GM12878 (cell line): ENCODE measurements around the gene FAM20A. TPM values are rescaled to one million over a fixed set of nuclear protein-coding genes. Genes with fewer than 3 reads are reported as not detected.

ENCODE experiments used
- ATAC-seq: fragments of 200-7000 bp; cut with Tn5 transposase; 3 replicates; pipeline ENCODE4 v1.9.1; 2020; ENCODE audit warnings: mild to moderate bottlenecking, moderate library complexity
- BruUV-seq: library from RNA; stranded (reverse); fragments of 400-500 nt; replicated peaks from 2 replicates; lab custom pipeline; 2021; lab: Mats Ljungman, UMichigan
- CTCF ChIA-PET: fragments of 300-600 bp; sonication (Branson Sonifier 250); formaldehyde crosslinking; extraction: SDS; loops from one replicate; lab custom pipeline; 2021; ENCODE audit warnings: inconsistent platforms; lab: Yijun Ruan, JAX
- POLR2A ChIA-PET: fragments of 350-600 bp; formaldehyde crosslinking; extraction: SDS; loops from one replicate; lab custom pipeline; 2021; ENCODE audit warnings: inconsistent platforms; lab: Charles Lee
- RAD21 ChIA-PET: fragments of 300-600 bp; sonication (Branson Sonifier 250); formaldehyde crosslinking; loops from one replicate; lab custom pipeline; 2023; ENCODE audit warnings: antibody characterized with exemption; ENCODE audit not compliant: unreplicated experiment; lab: Charles Lee
- SMC1A ChIA-PET: fragments of 300-600 bp; sonication (Branson Sonifier 250); formaldehyde crosslinking; loops from one replicate; lab custom pipeline; 2023; ENCODE audit not compliant: unreplicated experiment, uncharacterized antibody; lab: Charles Lee
- DNase-seq: peaks from one replicate; pipeline ENCODE4 v3.0.0-alpha.2; 2011; ENCODE audit warnings: low read depth, low spot score
- FAIRE-seq: peaks from 3 replicates; lab custom pipeline; 2011; peaks lifted over from hg19 to GRCh38; lab: Jason Lieb, UNC
- H2AFZ ChIP-seq: 2 replicates; pipeline ENCODE4 v1.6.0; 2011; ENCODE audit warnings: low read depth, low read length, control low read depth; ENCODE audit not compliant: control insufficient read depth
- H3K27ac ChIP-seq: 2 replicates; pipeline ENCODE4 v1.5.1; 2011; ENCODE audit warnings: control low read depth; ENCODE audit not compliant: control insufficient read depth, insufficient read depth
- H3K27me3 ChIP-seq, 2 experiments: replicated peaks in 1 of 2; 2 replicates each; pipeline versions ENCODE4 v1.6.0 to v1.6.1; 2011; ENCODE audit warnings: low read length in 1 of 2; ENCODE audit not compliant: control insufficient read depth in 2 of 2, insufficient read depth in 2 of 2
- H3K36me3 ChIP-seq, 2 experiments: 2 replicates each; pipeline ENCODE4 v1.5.1; 2011; ENCODE audit warnings: low read length in 1 of 2; ENCODE audit not compliant: control insufficient read depth in 2 of 2, insufficient read depth in 2 of 2
- H3K4me1 ChIP-seq: 2 replicates; pipeline ENCODE4 v1.6.1; 2011; ENCODE audit warnings: mild to moderate bottlenecking, low read length, moderate library complexity, mixed read lengths; ENCODE audit not compliant: control insufficient read depth, insufficient read depth
- H3K4me2 ChIP-seq: 2 replicates; pipeline ENCODE4 v1.6.0; 2011; ENCODE audit warnings: control low read depth; ENCODE audit not compliant: control insufficient read depth, insufficient read depth
- H3K4me3 ChIP-seq: fragments of 200-600 bp; sonication (generic); 2 replicates; pipeline ENCODE4 v1.5.1; 2016
- H3K79me2 ChIP-seq: 2 replicates; pipeline ENCODE4 v1.6.0; 2011; ENCODE audit warnings: low read length; ENCODE audit not compliant: control insufficient read depth, insufficient read depth
- H3K9ac ChIP-seq: 2 replicates; pipeline ENCODE4 v1.8.0; 2011; ENCODE audit warnings: low read length, control low read depth, mixed read lengths; ENCODE audit not compliant: control insufficient read depth, insufficient read depth
- H3K9me3 ChIP-seq: replicated peaks from 3 replicates; pipeline ENCODE4 v1.5.1; 2011; ENCODE audit warnings: mild to moderate bottlenecking, low read length; ENCODE audit not compliant: control insufficient read depth, insufficient read depth
- H4K20me1 ChIP-seq: 2 replicates; pipeline ENCODE4 v1.6.0; 2011; ENCODE audit not compliant: control insufficient read depth, insufficient read depth
- BCL3 ChIP-seq: IDR thresholded peaks from 2 replicates; pipeline ENCODE4 v1.6.1; 2011; ENCODE audit warnings: borderline replicate concordance, low read depth, mild to moderate bottlenecking, moderate library complexity, low read length; ENCODE audit not compliant: insufficient read depth, poor library complexity, severe bottlenecking
- POLR2AphosphoS2 ChIP-seq: IDR thresholded peaks from 2 replicates; pipeline ENCODE4 v1.6.1; 2011; ENCODE audit warnings: low read depth, mild to moderate bottlenecking, low read length, improper control_type of control experiment, moderate library complexity
- YBX1 ChIP-seq: fragments of 450-650 bp; IDR thresholded peaks from 2 replicates; pipeline ENCODE4 v1.6.1; 2016; ENCODE audit warnings: antibody characterized with exemption
- WGBS: methylation state at CpG from one replicate; pipeline ENCODE4 v1.1.6; 2016; ENCODE audit warnings: low lambda C conversion rate; ENCODE audit not compliant: insufficient replicate concordance, insufficient coverage; ENCODE audit errors: missing lambda C conversion rate; 5-methylcytosine and 5-hydroxymethylcytosine counted together
- in situ Hi-C: fragments of 300-500 bp; cut with MboI; formaldehyde crosslinking; loops from 9 replicates; pipeline ENCODE4 v1.14.3; 2018; ENCODE audit warnings: mixed read lengths
- intact Hi-C: fragments of 100-400 bp; cut with micrococcal nuclease; formaldehyde crosslinking; loops from one replicate; pipeline ENCODE4 v1.14.2; 2022; ENCODE audit not compliant: unreplicated experiment
- polyA plus RNA-seq, 11 experiments: library from polyadenylated mRNA; depleted of rRNA in 4 of 11; unstranded in 6 of 11; stranded (reverse) in 5 of 11; fragments of >200 nt; fragmentation: Nextera tagmentation in 4 of 11; fragmentation: Illumina TruSeq in 1 of 11; extraction: Ambion mirVana in 4 of 11; extraction: Trizol in 1 of 11; gene quantifications; 1 replicate in 1 of 11; 2 replicates in 10 of 11; pipeline versions ENCODE4 v1.2.1 to v1.2.3, GENCODE V29; 2011 to 2016; ENCODE audit warnings: inconsistent platforms in 2 of 11, missing spikeins in 2 of 11, low read depth in 1 of 11
- total RNA-seq, 4 experiments: library from RNA; depleted of rRNA in 3 of 4; stranded (reverse); fragments of >200 nt in 3 of 4; fragmentation: Illumina TruSeq in 1 of 4; extraction: Trizol in 1 of 4; gene quantifications; 2 replicates each; pipeline versions ENCODE4 v1.2.1 to v1.2.3, GENCODE V29; 2013 to 2021
- TF ChIP-seq, protein P1 (sequence below): IDR thresholded peaks from 2 replicates; pipeline ENCODE4 v1.6.1; 2011; ENCODE audit warnings: mild to moderate bottlenecking, low read depth, low read length, moderate library complexity; ENCODE audit not compliant: insufficient replicate concordance

The FAM20A gene
- total and polyA plus RNA-seq, 10 of the 15 experiments (the other 5 are each of a cell fraction or from before 2014, with no cell fraction given) = 0.13 TPM; not detected in 9

GRCh38 chr17:68535922-68536321 lies 65.2 kb downstream of the FAM20A start:
- H3K36me3 ChIP-seq = peaks cover 7 to 25% of the 10 kb centered on the region in 2 experiments
- TF ChIP-seq, protein P1, sequence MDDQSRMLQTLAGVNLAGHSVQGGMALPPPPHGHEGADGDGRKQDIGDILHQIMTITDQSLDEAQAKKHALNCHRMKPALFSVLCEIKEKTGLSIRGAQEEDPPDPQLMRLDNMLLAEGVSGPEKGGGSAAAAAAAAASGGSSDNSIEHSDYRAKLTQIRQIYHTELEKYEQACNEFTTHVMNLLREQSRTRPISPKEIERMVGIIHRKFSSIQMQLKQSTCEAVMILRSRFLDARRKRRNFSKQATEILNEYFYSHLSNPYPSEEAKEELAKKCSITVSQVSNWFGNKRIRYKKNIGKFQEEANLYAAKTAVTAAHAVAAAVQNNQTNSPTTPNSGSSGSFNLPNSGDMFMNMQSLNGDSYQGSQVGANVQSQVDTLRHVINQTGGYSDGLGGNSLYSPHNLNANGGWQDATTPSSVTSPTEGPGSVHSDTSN = no peak
- TF ChIP-seq POLR2AphosphoS2 (no peak), BCL3 (no peak), YBX1 (no peak)
- RAD21 ChIA-PET = no interaction called here
- H3K4me3 ChIP-seq = no peak overlapping the region
- WGBS = 72% methylated on average over 3 of the region's 3 CpGs
- DNase-seq (no peak), FAIRE-seq (no peak), ATAC-seq (no peak)
- H3K9me3 ChIP-seq = no peaks in the 10 kb centered on the region
- no peaks in the 10 kb centered on the region for H3K4me1 ChIP-seq
- H2AFZ ChIP-seq = no peak overlapping the region
- no peak overlapping the region for H3K4me2 ChIP-seq
- H4K20me1 ChIP-seq = no peaks in the 10 kb centered on the region
- CTCF ChIA-PET = interaction anchor here (0.7 kb wide), 1 partner anchor 78 kb away, joined by 3 read pairs; no protein-coding TSS in a partner anchor
- H3K79me2 ChIP-seq = no peaks in the 10 kb centered on the region
- BruUV-seq = no TSS peak
- POLR2A ChIA-PET = no interaction called here
- SMC1A ChIA-PET = interaction anchor here (0.9 kb wide), 1 partner anchor 33 kb away, joined by 4 read pairs; no protein-coding TSS in a partner anchor
- H3K9ac ChIP-seq = no peak overlapping the region
- in situ Hi-C loops (loop anchor here (10.0 kb wide), 1 partner anchor 709 kb away; no protein-coding TSS in a partner anchor), intact Hi-C loops (loop anchor here (5.0 kb wide), 1 partner anchor 226 kb away; no protein-coding TSS in a partner anchor)
- H3K27me3 ChIP-seq = no peaks in the 10 kb centered on the region
- no peak overlapping the region for H3K27ac ChIP-seq
